ENCODE results near the gene MAPK8IP1. TPM values are rescaled to one million over a fixed set of nuclear protein-coding genes. Genes with fewer than 3 reads are reported as not detected.
"Not testable (repeated sequence)": the region's sequence is repeated elsewhere in the genome, so short reads cannot be mapped to it uniquely, and the experiment has no call there.

Gene MAPK8IP1
- total RNA-seq, 1 experiment from 2014 or later: 12.7 TPM

GRCh38 chr11:45899086-45899447 lies 13.6 kb downstream of the MAPK8IP1 start:
- Histone ChIP-seq H3K27me3 (ENCODE audit: control insufficient read depth, insufficient read depth, low read length) (no peaks in the 10 kb centered on the region), H3K27ac (ENCODE audit: low read length) (no peak overlapping the region), H3K9me3 (ENCODE audit: control insufficient read depth, insufficient read depth, low read depth, low read length) (no peaks in the 10 kb centered on the region), H3K4me3 (ENCODE audit: low read depth in 2 of 2, low read length in 2 of 2) (peak overlapping the region; percentile 53 to 59), H3K4me1 (ENCODE audit: control insufficient read depth, insufficient read depth, low read length) (peaks cover 6% of the 10 kb centered on the region; the same call in 1 of the 2 replicates), H3K36me3 (ENCODE audit: control insufficient read depth, insufficient read depth, low read length) (no peaks in the 10 kb centered on the region)
- BruUV-seq (replicated peaks): no TSS peak
- in situ Hi-C loops (cut with HindIII; ENCODE audit: low pct_unique_long_range_greater_than_20kb, low sequenced_read_pairs) (no loop called here), intact Hi-C loops (cut with micrococcal nuclease; ENCODE audit: unreplicated experiment) (no loop called here)
- ATAC-seq (no peak), DNase-seq (ENCODE audit: low read depth, low spot score) (no peak)
- POLR2A ChIA-PET: no interaction called here
- CTCF ChIA-PET: no interaction called here
- no peak for TF ChIP-seq POLR2AphosphoS5 (IDR thresholded peaks at IDR 0.05; ENCODE audit: low read depth, low read length)
- TF ChIP-seq SIN3A (IDR thresholded peaks at IDR 0.05; ENCODE audit: borderline replicate concordance, insufficient read depth, low read depth, low read length): no peak
- TF ChIP-seq TCF7L2 (IDR thresholded peaks at IDR 0.05; ENCODE audit: low read depth, low read length): no peak

GRCh38 chr11:45899448-45900174 lies 14.2 kb downstream of the MAPK8IP1 start:
- H3K4me1 ChIP-seq (ENCODE audit: control insufficient read depth, insufficient read depth, low read length): peaks cover 6% of the 10 kb centered on the region; the same call in 1 of the 2 replicates
- H3K4me3 ChIP-seq (ENCODE audit: low read depth in 2 of 2, low read length in 2 of 2): peak overlapping the region; percentile 53 to 59
- ChIA-PET CTCF (no interaction called here), POLR2A (no interaction called here)
- TF ChIP-seq, protein P1, sequence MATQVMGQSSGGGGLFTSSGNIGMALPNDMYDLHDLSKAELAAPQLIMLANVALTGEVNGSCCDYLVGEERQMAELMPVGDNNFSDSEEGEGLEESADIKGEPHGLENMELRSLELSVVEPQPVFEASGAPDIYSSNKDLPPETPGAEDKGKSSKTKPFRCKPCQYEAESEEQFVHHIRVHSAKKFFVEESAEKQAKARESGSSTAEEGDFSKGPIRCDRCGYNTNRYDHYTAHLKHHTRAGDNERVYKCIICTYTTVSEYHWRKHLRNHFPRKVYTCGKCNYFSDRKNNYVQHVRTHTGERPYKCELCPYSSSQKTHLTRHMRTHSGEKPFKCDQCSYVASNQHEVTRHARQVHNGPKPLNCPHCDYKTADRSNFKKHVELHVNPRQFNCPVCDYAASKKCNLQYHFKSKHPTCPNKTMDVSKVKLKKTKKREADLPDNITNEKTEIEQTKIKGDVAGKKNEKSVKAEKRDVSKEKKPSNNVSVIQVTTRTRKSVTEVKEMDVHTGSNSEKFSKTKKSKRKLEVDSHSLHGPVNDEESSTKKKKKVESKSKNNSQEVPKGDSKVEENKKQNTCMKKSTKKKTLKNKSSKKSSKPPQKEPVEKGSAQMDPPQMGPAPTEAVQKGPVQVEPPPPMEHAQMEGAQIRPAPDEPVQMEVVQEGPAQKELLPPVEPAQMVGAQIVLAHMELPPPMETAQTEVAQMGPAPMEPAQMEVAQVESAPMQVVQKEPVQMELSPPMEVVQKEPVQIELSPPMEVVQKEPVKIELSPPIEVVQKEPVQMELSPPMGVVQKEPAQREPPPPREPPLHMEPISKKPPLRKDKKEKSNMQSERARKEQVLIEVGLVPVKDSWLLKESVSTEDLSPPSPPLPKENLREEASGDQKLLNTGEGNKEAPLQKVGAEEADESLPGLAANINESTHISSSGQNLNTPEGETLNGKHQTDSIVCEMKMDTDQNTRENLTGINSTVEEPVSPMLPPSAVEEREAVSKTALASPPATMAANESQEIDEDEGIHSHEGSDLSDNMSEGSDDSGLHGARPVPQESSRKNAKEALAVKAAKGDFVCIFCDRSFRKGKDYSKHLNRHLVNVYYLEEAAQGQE (IDR thresholded peaks at IDR 0.05; ENCODE audit: insufficient read depth in 1 of 2, low read depth in 2 of 2, low read length in 1 of 2): peak; percentile 96 to 97
- no peak for TF ChIP-seq TCF7L2 (IDR thresholded peaks at IDR 0.05; ENCODE audit: low read depth, low read length)
- TF ChIP-seq POLR2AphosphoS5 (IDR thresholded peaks at IDR 0.05; ENCODE audit: low read depth, low read length): no peak
- ATAC-seq (peak; percentile 87), DNase-seq (ENCODE audit: low read depth, low spot score) (peak; percentile 17)
- in situ Hi-C loops (cut with HindIII; ENCODE audit: low pct_unique_long_range_greater_than_20kb, low sequenced_read_pairs) (no loop called here), intact Hi-C loops (cut with micrococcal nuclease; ENCODE audit: unreplicated experiment) (no loop called here)
- no peaks in the 10 kb centered on the region for H3K36me3 ChIP-seq (ENCODE audit: control insufficient read depth, insufficient read depth, low read length)
- H3K27me3 ChIP-seq (ENCODE audit: control insufficient read depth, insufficient read depth, low read length): no peaks in the 10 kb centered on the region
- peak overlapping the region; percentile 69; the same call in 1 of the 2 replicates for H3K27ac ChIP-seq (ENCODE audit: low read length)
- H3K9me3 ChIP-seq (ENCODE audit: control insufficient read depth, insufficient read depth, low read depth, low read length): no peaks in the 10 kb centered on the region
- no TSS peak for BruUV-seq (replicated peaks)

- intact Hi-C loops (cut with micrococcal nuclease; ENCODE audit: unreplicated experiment); DNase-seq (ENCODE audit: low read depth, low spot score); H3K27me3 ChIP-seq (ENCODE audit: control insufficient read depth, insufficient read depth, low read length); H3K4me1 ChIP-seq (ENCODE audit: control insufficient read depth, insufficient read depth, low read length); CTCF ChIA-PET; H3K27ac ChIP-seq (ENCODE audit: low read length); H3K36me3 ChIP-seq (ENCODE audit: control insufficient read depth, insufficient read depth, low read length); in situ Hi-C loops (cut with HindIII; ENCODE audit: low pct_unique_long_range_greater_than_20kb, low sequenced_read_pairs); BruUV-seq (replicated peaks); H3K9me3 ChIP-seq (ENCODE audit: control insufficient read depth, insufficient read depth, low read depth, low read length): not testable (repeated sequence)
- POLR2A ChIA-PET: interaction anchor here (1.1 kb wide), 1 partner anchor 53 kb away, joined by 3 read pairs; the partner anchor contains the start of gene CRY2
- peak overlapping the region; percentile 53 to 59 for H3K4me3 ChIP-seq (ENCODE audit: low read depth in 2 of 2, low read length in 2 of 2)
- ATAC-seq: peak; percentile 59
Measured at GRCh38 chr11:45900175-45900800, 14.8 kb downstream of the MAPK8IP1 start.
